Transverse colon (tissue), 4 donors: ENCODE measurements around the gene ADK. TPM values are rescaled to one million over a fixed set of nuclear protein-coding genes. Genes with fewer than 3 reads are reported as not detected.

ENCODE experiments used
- DNase-seq: peaks from one replicate; pipeline ENCODE4 v3.0.0-alpha.2; 2019
- H3K27ac ChIP-seq, 4 donors: fragments of 200-600 bp; sonication (generic); 2 replicates each; pipeline ENCODE4 v1.5.1; 2016 to 2018; ENCODE audit warnings: inconsistent platforms in 4 of 4
- H3K27me3 ChIP-seq: fragments of 200-600 bp; sonication (generic); 2 replicates; pipeline ENCODE4 v1.5.1; 2017; ENCODE audit warnings: inconsistent platforms
- H3K36me3 ChIP-seq, 4 donors: fragments of 200-600 bp; sonication (generic); 2 replicates each; pipeline ENCODE4 v1.5.1; 2017 to 2019; ENCODE audit warnings: inconsistent platforms in 4 of 4
- H3K4me1 ChIP-seq, 4 donors: fragments of 200-600 bp; sonication (generic); 2 replicates each; pipeline ENCODE4 v1.5.1; 2017 to 2020; ENCODE audit warnings: inconsistent platforms in 4 of 4
- H3K4me3 ChIP-seq, 4 donors: fragments of 200-600 bp; sonication (generic); 1 replicate in 1 of 4; 2 replicates in 3 of 4; pipeline versions ENCODE4 v1.5.1 to v1.6.1; 2017 to 2019; ENCODE audit warnings: inconsistent platforms in 4 of 4
- H3K9me3 ChIP-seq, 2 donors: fragments of 200-600 bp; sonication (generic); 2 replicates each; pipeline ENCODE4 v1.5.1; 2017 to 2019; ENCODE audit warnings: inconsistent platforms in 2 of 2
- EP300 ChIP-seq: sonication (generic); formaldehyde crosslinking; IDR thresholded peaks from one replicate; pipeline ENCODE4 v1.6.1; 2017; ENCODE audit warnings: antibody characterized with exemption, low read depth
- POLR2A ChIP-seq: fragments of 450-650 bp; IDR thresholded peaks from one replicate; pipeline ENCODE4 v1.6.1; 2016; ENCODE audit warnings: antibody characterized with exemption, mild to moderate bottlenecking, moderate library complexity
- POLR2AphosphoS5 ChIP-seq, 3 donors: sonication (generic); formaldehyde crosslinking; IDR thresholded peaks; one replicate each; pipeline ENCODE4 v1.6.1; 2016; ENCODE audit warnings: antibody characterized with exemption in 3 of 3
- WGBS, 2 donors: methylation state at CpG; one replicate each; pipeline ENCODE4 v1.1.5; 2018; ENCODE audit warnings: low coverage in 1 of 2; 5-methylcytosine and 5-hydroxymethylcytosine counted together
- in situ Hi-C, 4 donors: fragments of 200-750 bp; cut with MboI; loops; one replicate each; pipeline versions ENCODE4 v1.15.0 to v1.15.1; 2017; ENCODE audit warnings: low sequenced_read_pairs in 3 of 4, low pct_ligation_motif_present in 1 of 4, low pct_unique_long_range_greater_than_20kb in 1 of 4
- intact Hi-C: fragments of 100-400 bp; cut with DNase I; formaldehyde crosslinking; loops from one replicate; pipeline ENCODE4 v1.15.1; 2023; ENCODE audit warnings: low total_unique reads
- total RNA-seq, 4 donors: library from RNA; depleted of rRNA; stranded (reverse); fragments of >200 nt; gene quantifications; one replicate each; pipeline ENCODE4 v1.1.0, GENCODE V29; 2016
- TF ChIP-seq, protein P1 (sequence below), 5 experiments: fragments of 200-600 bp in 3 of 5; fragments of 450-650 bp in 2 of 5; sonication (generic) in 3 of 5; IDR thresholded peaks; 1 replicate in 2 of 5; 2 replicates in 3 of 5; pipeline ENCODE4 v1.5.1; 2016 to 2017; ENCODE audit warnings: antibody characterized with exemption in 5 of 5, inconsistent platforms in 3 of 5, mild to moderate bottlenecking in 2 of 5, moderate library complexity in 1 of 5

ADK gene
- total RNA-seq, 4 donors from 2014 or later: 6.8 to 25.2 (median 14.8) TPM

DNA sequence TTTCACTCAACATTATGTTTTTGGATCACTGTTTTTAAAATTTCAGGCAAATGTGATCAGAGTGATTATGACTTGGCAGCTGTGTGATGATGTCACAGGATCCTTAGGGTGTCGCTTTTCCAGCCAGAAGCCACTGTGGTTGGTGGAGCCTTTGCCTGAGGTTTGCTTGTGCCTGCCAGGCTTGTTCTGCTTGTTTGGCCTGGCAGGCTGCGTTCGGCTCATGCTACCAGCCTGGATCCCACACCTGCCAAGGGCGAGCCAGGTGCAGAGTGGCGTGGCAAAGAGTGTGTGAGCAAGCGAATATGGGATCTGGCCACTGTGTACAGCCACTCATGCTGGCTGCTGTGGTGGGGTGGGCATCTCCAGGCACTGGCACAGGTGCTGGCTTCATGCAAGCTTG lies 55.7 kb downstream of the ADK start:
- in situ Hi-C loops (no loop called here), intact Hi-C loops (no loop called here)
- H3K4me1 ChIP-seq: peaks cover 0 to 8% (median 0%) of the 10 kb centered on the region in 4 donors
- no peak overlapping the region for H3K4me3 ChIP-seq
- H3K36me3 ChIP-seq: no peaks in the 10 kb centered on the region
- no peaks in the 10 kb centered on the region for H3K9me3 ChIP-seq
- WGBS, 2 donors: 53% methylated on average over 1 of the region's 6 CpGs; no CpG with 5 or more reads in 1 of the 2 donors
- no peak for TF ChIP-seq EP300
- TF ChIP-seq, protein P1, sequence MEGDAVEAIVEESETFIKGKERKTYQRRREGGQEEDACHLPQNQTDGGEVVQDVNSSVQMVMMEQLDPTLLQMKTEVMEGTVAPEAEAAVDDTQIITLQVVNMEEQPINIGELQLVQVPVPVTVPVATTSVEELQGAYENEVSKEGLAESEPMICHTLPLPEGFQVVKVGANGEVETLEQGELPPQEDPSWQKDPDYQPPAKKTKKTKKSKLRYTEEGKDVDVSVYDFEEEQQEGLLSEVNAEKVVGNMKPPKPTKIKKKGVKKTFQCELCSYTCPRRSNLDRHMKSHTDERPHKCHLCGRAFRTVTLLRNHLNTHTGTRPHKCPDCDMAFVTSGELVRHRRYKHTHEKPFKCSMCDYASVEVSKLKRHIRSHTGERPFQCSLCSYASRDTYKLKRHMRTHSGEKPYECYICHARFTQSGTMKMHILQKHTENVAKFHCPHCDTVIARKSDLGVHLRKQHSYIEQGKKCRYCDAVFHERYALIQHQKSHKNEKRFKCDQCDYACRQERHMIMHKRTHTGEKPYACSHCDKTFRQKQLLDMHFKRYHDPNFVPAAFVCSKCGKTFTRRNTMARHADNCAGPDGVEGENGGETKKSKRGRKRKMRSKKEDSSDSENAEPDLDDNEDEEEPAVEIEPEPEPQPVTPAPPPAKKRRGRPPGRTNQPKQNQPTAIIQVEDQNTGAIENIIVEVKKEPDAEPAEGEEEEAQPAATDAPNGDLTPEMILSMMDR (IDR thresholded peaks at IDR 0.05): no peak
- DNase-seq: no peak
- H3K27ac ChIP-seq: no peak overlapping the region
- H3K27me3 ChIP-seq: no peaks in the 10 kb centered on the region

DNA sequence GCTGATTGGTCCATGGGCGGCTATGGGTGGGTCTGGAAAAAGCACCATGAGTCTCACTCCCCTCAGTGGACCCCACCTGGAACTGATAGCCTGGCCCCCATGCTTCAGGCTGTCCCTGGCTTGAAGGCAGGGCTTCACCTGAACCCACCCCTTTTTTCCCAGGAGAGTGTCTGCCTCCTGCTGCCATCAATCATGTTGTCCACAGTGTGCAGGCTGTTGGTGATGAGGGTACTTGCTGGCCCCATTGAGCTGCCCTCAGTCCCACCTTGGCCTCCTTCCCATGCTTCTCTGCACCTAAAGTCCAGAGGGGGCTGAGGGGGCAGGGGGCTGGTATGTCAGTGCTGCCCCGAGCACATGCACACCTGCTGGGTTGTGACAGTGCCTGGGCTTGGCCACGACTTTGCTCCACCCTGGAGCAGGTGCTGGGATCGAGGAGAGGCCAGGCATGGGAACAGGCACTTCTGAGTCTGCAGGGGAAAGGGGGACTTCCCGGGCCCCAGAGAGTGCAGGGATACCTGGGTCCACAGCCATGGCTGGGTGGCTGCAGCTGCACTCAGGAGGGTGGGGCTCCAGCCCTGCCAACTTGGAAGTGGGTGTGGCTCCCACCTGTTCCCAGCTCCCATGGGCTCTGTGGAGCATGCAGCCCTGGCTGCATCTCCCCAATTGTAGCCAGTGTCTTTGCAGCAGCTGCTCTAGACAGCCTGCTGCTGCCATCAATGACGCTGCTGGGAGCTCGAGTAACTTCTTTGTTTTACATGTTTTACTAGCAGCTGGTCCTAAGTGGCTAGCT lies 56.9 kb downstream of the ADK start:
- Histone ChIP-seq H3K27ac (no peak overlapping the region), H3K9me3 (no peaks in the 10 kb centered on the region), H3K4me3 (no peak overlapping the region), H3K4me1 (peaks cover 0 to 8% (median 0%) of the 10 kb centered on the region in 4 donors), H3K27me3 (no peaks in the 10 kb centered on the region), H3K36me3 (no peaks in the 10 kb centered on the region)
- WGBS, 2 donors: 39 to 56% methylated on average over 2 to 7 of the region's 7 CpGs
- in situ Hi-C loops: no loop called here
- intact Hi-C loops: no loop called here
- peak; percentile 51 for DNase-seq
- TF ChIP-seq, protein P1 (IDR thresholded peaks at IDR 0.05): no peak
- TF ChIP-seq POLR2A (no peak), EP300 (no peak), POLR2AphosphoS5 (IDR thresholded peaks at IDR 0.05) (no peak)

DNA sequence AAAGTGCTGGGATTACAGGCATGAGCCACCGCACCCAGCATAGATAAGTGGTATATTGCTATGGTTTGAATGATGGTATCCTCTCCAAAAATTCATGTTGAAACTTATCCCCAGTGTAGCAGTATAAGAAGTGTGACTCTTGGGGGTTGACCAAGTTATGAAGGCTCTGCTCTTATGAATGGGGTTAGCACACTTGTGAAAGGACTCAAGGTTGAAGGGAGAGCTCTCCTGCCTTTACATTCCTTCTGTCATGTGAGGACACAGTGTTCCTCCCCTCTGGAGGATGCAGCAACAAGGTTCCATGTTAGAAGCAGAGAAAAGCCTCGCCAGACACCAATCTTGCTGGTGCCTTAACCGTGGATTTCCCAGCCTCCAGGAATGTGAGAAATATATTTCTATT lies 58.0 kb downstream of the ADK start:
- no peak for DNase-seq
- in situ Hi-C loops (no loop called here), intact Hi-C loops (no loop called here)
- peaks cover 0 to 8% (median 0%) of the 10 kb centered on the region in 4 donors for H3K4me1 ChIP-seq
- 94 to 100% methylated on average over 1 to 3 of the region's 3 CpGs for WGBS, 2 donors
- H3K27me3 ChIP-seq: no peaks in the 10 kb centered on the region
- no peak for TF ChIP-seq EP300
- TF ChIP-seq POLR2A: no peak
- no peak for TF ChIP-seq POLR2AphosphoS5 (IDR thresholded peaks at IDR 0.05)
- TF ChIP-seq, protein P1 (IDR thresholded peaks at IDR 0.05): no peak
- no peak overlapping the region for H3K27ac ChIP-seq
- no peaks in the 10 kb centered on the region for H3K36me3 ChIP-seq
- H3K4me3 ChIP-seq: no peak overlapping the region
- no peaks in the 10 kb centered on the region for H3K9me3 ChIP-seq

DNA sequence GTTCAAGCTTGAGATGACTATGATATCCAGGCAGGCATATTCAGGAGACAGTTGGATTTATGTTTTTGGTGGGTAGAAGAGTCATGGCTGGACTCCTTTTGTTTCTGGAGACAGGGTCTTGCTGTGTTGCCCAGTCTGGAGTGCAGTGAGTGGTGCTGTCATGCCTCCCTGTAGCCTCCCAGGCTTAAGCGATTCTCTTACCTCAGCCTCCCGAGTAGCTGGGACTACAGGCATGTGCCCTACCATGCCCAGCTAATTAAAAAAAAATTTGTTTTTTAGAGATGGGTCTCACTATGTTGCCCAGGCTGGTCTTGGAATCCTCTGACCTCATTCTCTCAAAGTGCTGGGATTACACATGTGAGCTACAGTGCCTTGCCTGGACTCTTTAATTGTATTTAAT lies 62.0 kb downstream of the ADK start:
- WGBS, 2 donors: 100% methylated on average over 2 of the region's 2 CpGs; no CpG with 5 or more reads in 1 of the 2 donors
- TF ChIP-seq POLR2AphosphoS5 (IDR thresholded peaks at IDR 0.05): no peak
- TF ChIP-seq POLR2A: no peak
- TF ChIP-seq, protein P1 (IDR thresholded peaks at IDR 0.05): no peak
- TF ChIP-seq EP300: no peak
- Histone ChIP-seq H3K27me3 (no peaks in the 10 kb centered on the region), H3K27ac (no peak overlapping the region), H3K36me3 (no peaks in the 10 kb centered on the region), H3K4me3 (no peak overlapping the region), H3K9me3 (no peaks in the 10 kb centered on the region), H3K4me1 (peaks cover 0 to 5% (median 0%) of the 10 kb centered on the region in 4 donors)
- in situ Hi-C loops: no loop called here
- no peak for DNase-seq
- intact Hi-C loops: no loop called here
